Fibroblast of lung (primary cell): ENCODE measurements around the gene RAB31.

Source experiments
- EZH2 ChIP-seq: IDR thresholded peaks from 2 replicates; pipeline ENCODE4 v1.5.1; 2012; ENCODE audit warnings: low read length, control low read depth, mild to moderate bottlenecking; ENCODE audit errors: missing control alignments
- TF ChIP-seq, protein P1 (sequence below), 2 donors: IDR thresholded peaks in 1 of 2; conservative IDR thresholded peaks in 1 of 2; 1 replicate in 1 of 2; 2 replicates in 1 of 2; pipeline ENCODE4 v1.5.1; 2011 to 2012; ENCODE audit warnings: low read length in 2 of 2, control low read depth in 1 of 2, inconsistent platforms in 1 of 2, low read depth in 1 of 2, mild to moderate bottlenecking in 1 of 2

GRCh38 chr18:9788140-9788539 lies 80.0 kb downstream of the RAB31 start:
- TF ChIP-seq, protein P1, sequence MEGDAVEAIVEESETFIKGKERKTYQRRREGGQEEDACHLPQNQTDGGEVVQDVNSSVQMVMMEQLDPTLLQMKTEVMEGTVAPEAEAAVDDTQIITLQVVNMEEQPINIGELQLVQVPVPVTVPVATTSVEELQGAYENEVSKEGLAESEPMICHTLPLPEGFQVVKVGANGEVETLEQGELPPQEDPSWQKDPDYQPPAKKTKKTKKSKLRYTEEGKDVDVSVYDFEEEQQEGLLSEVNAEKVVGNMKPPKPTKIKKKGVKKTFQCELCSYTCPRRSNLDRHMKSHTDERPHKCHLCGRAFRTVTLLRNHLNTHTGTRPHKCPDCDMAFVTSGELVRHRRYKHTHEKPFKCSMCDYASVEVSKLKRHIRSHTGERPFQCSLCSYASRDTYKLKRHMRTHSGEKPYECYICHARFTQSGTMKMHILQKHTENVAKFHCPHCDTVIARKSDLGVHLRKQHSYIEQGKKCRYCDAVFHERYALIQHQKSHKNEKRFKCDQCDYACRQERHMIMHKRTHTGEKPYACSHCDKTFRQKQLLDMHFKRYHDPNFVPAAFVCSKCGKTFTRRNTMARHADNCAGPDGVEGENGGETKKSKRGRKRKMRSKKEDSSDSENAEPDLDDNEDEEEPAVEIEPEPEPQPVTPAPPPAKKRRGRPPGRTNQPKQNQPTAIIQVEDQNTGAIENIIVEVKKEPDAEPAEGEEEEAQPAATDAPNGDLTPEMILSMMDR (conservative IDR thresholded peaks at IDR 0.05 in 1 of 2, IDR thresholded peaks at IDR 0.05 in 1 of 2; ENCODE audit: low read depth in 1 of 2, low read length in 2 of 2), result no peak
- no peak for TF ChIP-seq EZH2
